ENCODE measurements around the gene OR52I2.

OR52I2 gene

GRCh38 chr11:4581443-4581842, at the start of gene OR52I2:
Gene OR52I2, plus strand, starts transcription at chr11:4581743.
- DNase-seq (ENCODE audit: low read depth): no peak
- H3K4me3 ChIP-seq (ENCODE audit: control insufficient read depth, low read depth, low read length): no peak within 1 kb of the TSS
- TF ChIP-seq CTCF (conservative IDR thresholded peaks at IDR 0.05; ENCODE audit: control insufficient read depth, insufficient read depth, low read depth, low read length): no peak

GRCh38 chr11:4539603-4540219, 41.8 kb upstream of the OR52I2 start:
- no peak overlapping the region for H3K4me3 ChIP-seq (ENCODE audit: control insufficient read depth, low read depth, low read length)
- DNase-seq (ENCODE audit: low read depth): peak; percentile 29
- TF ChIP-seq CTCF (conservative IDR thresholded peaks at IDR 0.05; ENCODE audit: control insufficient read depth, insufficient read depth, low read depth, low read length): peak; percentile 71

- TF ChIP-seq CTCF (conservative IDR thresholded peaks at IDR 0.05; ENCODE audit: control insufficient read depth, insufficient read depth, low read depth, low read length): no peak
- no peak overlapping the region for H3K4me3 ChIP-seq (ENCODE audit: control insufficient read depth, low read depth, low read length)
- DNase-seq (ENCODE audit: low read depth): no peak
Measured at GRCh38 chr11:4541071-4541470, 40.5 kb upstream of the OR52I2 start.

GRCh38 chr11:4543561-4543960, 38.0 kb upstream of the OR52I2 start:
- no peak overlapping the region for H3K4me3 ChIP-seq (ENCODE audit: control insufficient read depth, low read depth, low read length)
- DNase-seq (ENCODE audit: low read depth): no peak
- no peak for TF ChIP-seq CTCF (conservative IDR thresholded peaks at IDR 0.05; ENCODE audit: control insufficient read depth, insufficient read depth, low read depth, low read length)

- no peak for DNase-seq (ENCODE audit: low read depth)
- H3K4me3 ChIP-seq (ENCODE audit: control insufficient read depth, low read depth, low read length): no peak within 1 kb of the TSS
- no peak for TF ChIP-seq CTCF (conservative IDR thresholded peaks at IDR 0.05; ENCODE audit: control insufficient read depth, insufficient read depth, low read depth, low read length)
Measured at GRCh38 chr11:4544891-4545290, 36.7 kb upstream of the OR52I2 start, which contains the start of gene OR52M1. Gene OR52M1, plus strand, starts transcription at chr11:4545191. Its CDS starts 0 bp downstream, at chr11:4545191.

GRCh38 chr11:4546878-4547277, 34.7 kb upstream of the OR52I2 start:
- no peak for TF ChIP-seq CTCF (conservative IDR thresholded peaks at IDR 0.05; ENCODE audit: control insufficient read depth, insufficient read depth, low read depth, low read length)
- no peak overlapping the region for H3K4me3 ChIP-seq (ENCODE audit: control insufficient read depth, low read depth, low read length)
- DNase-seq (ENCODE audit: low read depth): no peak

GRCh38 chr11:4547416-4547815, 34.1 kb upstream of the OR52I2 start:
- no peak for TF ChIP-seq CTCF (conservative IDR thresholded peaks at IDR 0.05; ENCODE audit: control insufficient read depth, insufficient read depth, low read depth, low read length)
- no peak for DNase-seq (ENCODE audit: low read depth)
- H3K4me3 ChIP-seq (ENCODE audit: control insufficient read depth, low read depth, low read length): no peak overlapping the region

All from fibroblast of mammary gland (primary cell).